Large intestine (tissue), 3 donors: ENCODE results near the gene DNAJC18. TPM values are rescaled to one million over a fixed set of nuclear protein-coding genes. Genes with fewer than 3 reads are reported as not detected.
"Not testable (repeated sequence)": the region's sequence is repeated elsewhere in the genome, so short reads cannot be mapped to it uniquely, and the experiment has no call there.

ENCODE experiments used
- DNase-seq, 2 donors: peaks; one replicate each; pipeline versions ENCODE4 v3.0.0 to v3.0.0-alpha.2; 2013
- H3K27ac ChIP-seq: one replicate; pipeline ENCODE4 v1.5.1; 2013; ENCODE audit warnings: low read length
- H3K27me3 ChIP-seq: 2 replicates; pipeline ENCODE4 v1.6.1; 2013; ENCODE audit warnings: low read length; ENCODE audit not compliant: control insufficient read depth, insufficient read depth
- H3K36me3 ChIP-seq: 2 replicates; pipeline ENCODE4 v1.6.1; 2013; ENCODE audit warnings: low read length; ENCODE audit not compliant: control insufficient read depth, insufficient read depth
- H3K4me1 ChIP-seq: one replicate; pipeline ENCODE4 v1.6.1; 2013; ENCODE audit warnings: low read length; ENCODE audit not compliant: control insufficient read depth, insufficient read depth
- H3K4me3 ChIP-seq: one replicate; pipeline ENCODE4 v1.5.1; 2013; ENCODE audit warnings: low read length
- H3K9me3 ChIP-seq: one replicate; pipeline ENCODE4 v1.6.1; 2013; ENCODE audit warnings: mild to moderate bottlenecking, low read depth, low read length, moderate library complexity; ENCODE audit not compliant: control insufficient read depth
- WGBS: methylation state at CpG from one replicate; pipeline ENCODE4 v1.1.5; 2013; ENCODE audit warnings: low lambda C conversion rate; ENCODE audit not compliant: insufficient coverage; 5-methylcytosine and 5-hydroxymethylcytosine counted together
- polyA plus RNA-seq: library from polyadenylated mRNA; unstranded; fragments of 120-200 nt; gene quantifications from one replicate; pipeline ENCODE4 v1.2.1, GENCODE V29; 2013

The DNAJC18 gene
- polyA plus RNA-seq, 1 donor, result 8.7 TPM

DNA sequence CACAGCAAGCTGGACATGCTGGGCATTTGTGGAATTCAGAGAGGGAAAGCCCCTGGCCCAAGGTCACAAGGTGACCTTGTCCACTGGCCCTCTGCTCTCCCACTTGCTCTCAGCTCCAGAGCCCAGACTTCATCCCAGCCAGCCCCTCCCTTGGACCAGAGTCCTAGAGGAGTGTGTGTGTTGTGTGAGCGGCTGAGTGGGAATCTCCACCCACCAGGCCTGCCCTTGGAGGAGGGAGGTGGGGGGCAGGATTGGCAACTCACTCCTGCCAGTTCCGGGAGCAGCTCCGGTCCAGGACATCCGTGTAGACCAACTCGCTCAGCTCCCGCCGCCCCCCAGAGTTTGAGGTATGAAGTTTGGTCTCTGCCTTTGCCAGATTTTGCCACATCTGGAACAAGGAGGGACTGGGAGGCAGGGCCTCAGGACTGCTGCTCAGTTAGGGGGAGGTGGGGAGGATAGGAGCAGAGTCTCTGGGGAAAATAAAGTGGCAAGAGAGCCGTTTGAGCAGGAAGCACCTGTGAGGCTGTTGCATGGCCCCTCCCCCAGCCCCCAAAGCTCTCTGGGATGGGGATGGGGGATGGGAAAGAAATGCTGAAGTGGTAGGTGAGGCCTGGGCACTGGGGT lies 51.0 kb downstream of the DNAJC18 start:
- H3K27ac ChIP-seq, result no peak overlapping the region
- H3K4me1 ChIP-seq, result peaks cover 49% of the 10 kb centered on the region
- H3K27me3 ChIP-seq, result peaks cover 15% of the 10 kb centered on the region
- no CpG with 5 or more reads among the region's 8 CpGs for WGBS
- H3K9me3 ChIP-seq, result no peaks in the 10 kb centered on the region
- H3K4me3 ChIP-seq, result peak overlapping the region; percentile 30
- H3K36me3 ChIP-seq, result no peaks in the 10 kb centered on the region
- DNase-seq, result peak; percentile 74 to 87

DNA sequence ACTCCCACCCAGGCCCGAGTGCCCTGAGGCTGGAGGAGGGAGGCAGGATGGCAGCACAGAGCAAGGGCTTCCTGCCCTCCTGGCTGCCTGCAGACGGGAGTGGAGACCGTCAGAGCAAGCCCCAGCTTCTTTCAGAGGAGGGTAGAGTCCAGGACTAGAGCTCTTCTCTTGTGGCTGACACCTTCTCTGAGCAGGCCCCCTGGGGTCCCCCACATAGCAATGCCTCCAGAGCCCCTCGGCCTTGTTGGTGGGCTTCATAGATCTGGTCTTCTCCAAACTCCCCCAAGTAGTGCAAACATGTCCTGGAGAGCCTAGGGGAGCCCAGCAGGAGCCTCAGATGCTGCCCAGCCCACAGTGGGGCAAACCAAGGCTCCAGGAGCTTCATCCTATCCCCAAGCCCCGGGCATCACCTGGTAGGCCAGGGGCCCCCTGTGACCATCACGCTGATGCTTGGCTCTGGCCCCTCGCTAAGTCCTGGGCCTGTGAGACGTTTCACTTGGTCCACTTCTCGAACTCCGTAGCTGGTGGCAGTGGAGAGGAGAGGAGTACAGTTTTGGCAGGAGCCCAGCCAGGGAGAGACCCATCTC lies 51.6 kb downstream of the DNAJC18 start:
- Histone ChIP-seq H3K4me1 (peaks cover 46% of the 10 kb centered on the region), H3K27me3 (peaks cover 8% of the 10 kb centered on the region), H3K9me3 (no peaks in the 10 kb centered on the region), H3K27ac (no peak overlapping the region), H3K36me3 (no peaks in the 10 kb centered on the region), H3K4me3 (no peak overlapping the region)
- WGBS, result no CpG with 5 or more reads among the region's 10 CpGs
- no peak for DNase-seq

- H3K36me3 ChIP-seq, H3K27me3 ChIP-seq, H3K4me3 ChIP-seq, H3K27ac ChIP-seq, H3K9me3 ChIP-seq, DNase-seq: not testable (repeated sequence)
- no CpG with 5 or more reads among the region's 10 CpGs for WGBS
- H3K4me1 ChIP-seq, result peaks cover 50% of the 10 kb centered on the region
Measured at GRCh38 chr5:139386956-139387355, 52.4 kb downstream of the DNAJC18 start.

GRCh38 chr5:139386050-139386438 lies 53.3 kb downstream of the DNAJC18 start:
- no peak for DNase-seq
- no peak overlapping the region for H3K4me3 ChIP-seq
- H3K9me3 ChIP-seq, result no peaks in the 10 kb centered on the region
- H3K36me3 ChIP-seq, result no peaks in the 10 kb centered on the region
- no peak overlapping the region for H3K27ac ChIP-seq
- H3K4me1 ChIP-seq, result peaks cover 56% of the 10 kb centered on the region
- no CpG with 5 or more reads among the region's 5 CpGs for WGBS
- H3K27me3 ChIP-seq, result no peaks in the 10 kb centered on the region

GRCh38 chr5:139385061-139386049 lies 54.0 kb downstream of the DNAJC18 start:
- no peak overlapping the region for H3K4me3 ChIP-seq
- H3K36me3 ChIP-seq, result no peaks in the 10 kb centered on the region
- no peaks in the 10 kb centered on the region for H3K27me3 ChIP-seq
- DNase-seq, result peak in 1 of 2 donors; percentile 72
- WGBS, result no CpG with 5 or more reads among the region's 8 CpGs
- no peak overlapping the region for H3K27ac ChIP-seq
- peaks cover 61% of the 10 kb centered on the region for H3K4me1 ChIP-seq
- H3K9me3 ChIP-seq, result no peaks in the 10 kb centered on the region

- Histone ChIP-seq H3K9me3 (no peaks in the 10 kb centered on the region), H3K4me3 (no peak overlapping the region), H3K36me3 (peaks cover 5% of the 10 kb centered on the region), H3K27me3 (no peaks in the 10 kb centered on the region), H3K27ac (no peak overlapping the region), H3K4me1 (peaks cover 64% of the 10 kb centered on the region)
- no peak for DNase-seq
- WGBS, result no CpG with 5 or more reads among the region's 9 CpGs
Measured at GRCh38 chr5:139384591-139385051, 54.7 kb downstream of the DNAJC18 start.

GRCh38 chr5:139383993-139384590 lies 55.2 kb downstream of the DNAJC18 start:
- H3K9me3 ChIP-seq, result no peaks in the 10 kb centered on the region
- no peak for DNase-seq
- no peaks in the 10 kb centered on the region for H3K27me3 ChIP-seq
- H3K4me3 ChIP-seq, result no peak overlapping the region
- H3K4me1 ChIP-seq, result peaks cover 68% of the 10 kb centered on the region
- WGBS, result no CpG with 5 or more reads among the region's 7 CpGs
- H3K27ac ChIP-seq, result peak overlapping the region; percentile 37
- peaks cover 10% of the 10 kb centered on the region for H3K36me3 ChIP-seq

DNA sequence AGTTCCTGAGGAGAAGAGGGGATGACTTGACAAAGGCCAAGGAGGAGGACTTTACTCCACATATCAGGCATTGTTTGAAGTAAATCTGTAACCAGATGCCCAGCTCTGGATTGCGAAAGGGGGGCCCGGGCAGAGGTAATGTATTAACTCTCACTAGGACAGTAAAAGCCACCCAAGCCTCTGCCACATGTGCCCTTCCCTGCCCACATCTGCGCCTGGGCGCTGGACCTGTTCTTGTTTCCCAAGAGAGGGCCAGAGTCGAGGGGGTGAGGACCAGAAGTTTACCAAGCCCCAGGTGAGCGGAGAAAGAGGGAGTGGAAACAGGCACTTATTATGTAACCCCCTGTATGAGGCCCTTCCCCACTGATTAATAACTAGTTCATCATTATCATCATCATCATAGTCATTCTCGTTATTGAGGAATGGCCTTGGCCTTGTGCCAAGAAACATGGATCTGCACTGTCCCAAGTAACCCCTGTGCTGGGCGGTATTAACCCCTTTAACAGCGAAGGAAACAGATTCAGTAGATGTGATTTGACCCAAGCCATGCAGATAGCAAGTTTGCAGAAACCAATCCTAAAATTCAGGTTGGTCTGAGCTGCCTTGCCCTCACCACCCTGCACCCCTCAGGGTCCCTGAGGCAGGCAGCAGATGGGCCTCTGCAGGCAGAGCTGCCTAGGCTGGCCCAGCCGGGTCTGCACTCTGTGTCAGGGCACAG lies 55.9 kb downstream of the DNAJC18 start, which contains the start of gene SLC23A1:
SLC23A1 (minus strand) TSS at position 23 of the 718 bp plus-strand sequence. CDS start 44 bp downstream, outside the sequence.
- H3K36me3 ChIP-seq, result peaks cover 12% of the 10 kb centered on the region
- H3K9me3 ChIP-seq, result no peaks in the 10 kb centered on the region
- H3K4me1 ChIP-seq, result peaks cover 74% of the 10 kb centered on the region
- peak within 1 kb of the TSS; percentile 59 for H3K27ac ChIP-seq
- no peaks in the 10 kb centered on the region for H3K27me3 ChIP-seq
- H3K4me3 ChIP-seq, result peak within 1 kb of the TSS; percentile 23
- WGBS, result no CpG with 5 or more reads among the region's 10 CpGs
- DNase-seq, result peak; percentile 78 to 92

- H3K9me3 ChIP-seq, result peaks cover 2% of the 10 kb centered on the region
- H3K27ac ChIP-seq, result peak overlapping the region; percentile 59
- no peaks in the 10 kb centered on the region for H3K27me3 ChIP-seq
- no CpG with 5 or more reads among the region's 3 CpGs for WGBS
- peaks cover 12% of the 10 kb centered on the region for H3K36me3 ChIP-seq
- no peak for DNase-seq
- peak overlapping the region; percentile 23 for H3K4me3 ChIP-seq
- H3K4me1 ChIP-seq, result peaks cover 70% of the 10 kb centered on the region
Measured at GRCh38 chr5:139382807-139383206, 56.5 kb downstream of the DNAJC18 start.
